ENCODE data around the gene LBX2.
A peak's percentile ranks its signal among the peaks of the same experiment; 100 is the strongest.

DNA sequence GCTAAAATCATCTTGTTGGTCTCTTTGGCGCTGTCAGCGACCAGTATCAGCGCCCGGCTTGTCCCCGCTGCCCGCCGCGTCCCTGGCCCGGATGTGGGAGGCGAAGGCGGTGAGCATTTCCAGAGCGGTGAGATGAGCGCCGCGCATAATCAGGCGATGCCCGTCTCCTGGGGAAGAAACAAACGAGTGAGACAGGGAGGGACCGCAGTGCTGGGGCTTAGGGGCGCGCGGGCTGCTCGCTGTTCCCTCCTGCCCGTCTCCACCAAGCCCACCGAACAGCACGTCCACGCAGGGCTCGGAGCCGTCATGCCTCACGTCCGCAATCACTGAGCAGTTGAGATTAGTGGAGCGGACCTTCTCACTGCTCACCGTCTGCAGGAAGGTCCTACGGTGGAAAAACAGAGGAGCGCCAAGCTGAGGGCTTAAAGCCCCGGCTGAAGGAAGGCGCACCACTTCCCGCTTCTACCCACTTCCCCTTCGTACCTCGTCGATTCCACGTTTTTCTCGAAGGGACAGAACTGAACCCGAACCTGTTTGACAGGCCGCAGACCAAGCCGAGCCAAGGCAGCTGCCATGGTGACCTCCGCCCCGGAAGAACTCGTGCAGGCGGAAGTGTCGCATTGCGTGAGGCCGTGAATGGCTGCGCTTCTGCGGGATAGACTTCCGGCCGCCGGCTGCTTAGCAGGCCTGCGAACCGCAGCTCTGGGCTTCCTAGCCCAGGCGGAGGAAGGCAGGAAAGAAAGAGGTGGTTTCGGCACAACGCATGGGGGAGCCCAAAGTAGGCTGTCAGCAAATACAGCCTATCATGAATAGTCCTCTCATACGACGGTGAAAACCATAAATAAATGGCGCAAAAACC is 27.1 kb downstream of the LBX2 start, which contains the start of gene MRPL53:
- TF ChIP-seq GATA2 (IDR thresholded peaks at IDR 0.05; ENCODE audit: low read depth, low read length) = peak; percentile 17; the same call in 1 of the 2 replicates
- TF ChIP-seq GATA3 (IDR thresholded peaks at IDR 0.05; ENCODE audit: low read depth, low read length) = no peak
